Right cardiac atrium (tissue), 5 donors: Measurements from ENCODE around the gene CMTM4. TPM values are rescaled to one million over a fixed set of nuclear protein-coding genes. Genes with fewer than 3 reads are reported as not detected.

Experiments
- ATAC-seq, 2 donors: fragments of 200-7000 bp; cut with Tn5 transposase; one replicate each; pipeline versions ENCODE4 v1.8.0 to v1.9.1; 2020; ENCODE audit warnings: moderate library complexity in 2 of 2, mild to moderate bottlenecking in 1 of 2
- DNase-seq, 3 donors: peaks; one replicate each; pipeline ENCODE4 v3.0.0-alpha.2; 2020
- H3K27ac ChIP-seq: one replicate; pipeline ENCODE4 v1.5.1; 2013; ENCODE audit warnings: mild to moderate bottlenecking, low read length, control low read depth, moderate library complexity
- H3K27me3 ChIP-seq: one replicate; pipeline ENCODE4 v1.6.1; 2013; ENCODE audit not compliant: control insufficient read depth, insufficient read depth
- H3K4me1 ChIP-seq: one replicate; pipeline ENCODE4 v1.6.1; 2013; ENCODE audit warnings: low read length; ENCODE audit not compliant: control insufficient read depth, insufficient read depth
- H3K4me3 ChIP-seq: one replicate; pipeline ENCODE4 v1.5.1; 2013; ENCODE audit warnings: low read length, control low read depth
- H3K9me3 ChIP-seq: one replicate; pipeline ENCODE4 v1.6.1; 2013; ENCODE audit warnings: low read length; ENCODE audit not compliant: control insufficient read depth
- WGBS: extraction: QIAGEN DNeasy Blood & Tissue Kit; methylation state at CpG from one replicate; pipeline ENCODE4 v1.1.7; 2013; 5-methylcytosine and 5-hydroxymethylcytosine counted together
- intact Hi-C, 4 donors: fragments of 100-400 bp; cut with DNase I; formaldehyde crosslinking; loops; one replicate each; pipeline versions ENCODE4 v1.11.0 to v1.14.0; 2022 to 2023
- polyA plus RNA-seq: library from polyadenylated mRNA; stranded (reverse); fragments of 200-250 nt; gene quantifications from one replicate; pipeline ENCODE4 v1.2.3, GENCODE V29; 2013
- total RNA-seq, 4 donors: library from RNA; stranded (reverse); fragmentation: NEBNext Ultra II Directional; extraction: Animal tissue kit (Norgen Biotek cat#: 25700); gene quantifications; one replicate each; pipeline ENCODE4 v1.2.1, GENCODE V29; 2021
- donor health status: healthy with polysubstance abuse.
- donor health status: DM: no; HTN: yes; CAD: no.
- donor health status: DM: no; HTN: no; CAD: no.
- donor health status: DM: no; HTN: yes; CAD: no; lungs with severe emphysema.
- donor health status: DM: yes; HTN: yes; CAD: no.

CMTM4 gene
- total and polyA plus RNA-seq, 5 donors, result 7.9 to 15.9 (median 13.5) TPM

GRCh38 chr16:66622863-66623262 is 73.7 kb downstream of the CMTM4 start:
- peaks cover 2% of the 10 kb centered on the region for H3K4me1 ChIP-seq
- H3K27ac ChIP-seq, result no peak overlapping the region
- no peak overlapping the region for H3K4me3 ChIP-seq
- no peak for DNase-seq
- no peaks in the 10 kb centered on the region for H3K27me3 ChIP-seq
- 65% methylated on average over 3 of the region's 3 CpGs for WGBS
- intact Hi-C loops, result no loop called here
- ATAC-seq, result no peak
- no peaks in the 10 kb centered on the region for H3K9me3 ChIP-seq

- DNase-seq (no peak), ATAC-seq (no peak)
- peaks cover 2% of the 10 kb centered on the region for H3K4me1 ChIP-seq
- no peaks in the 10 kb centered on the region for H3K9me3 ChIP-seq
- H3K4me3 ChIP-seq, result no peak overlapping the region
- no peaks in the 10 kb centered on the region for H3K27me3 ChIP-seq
- intact Hi-C loops, result no loop called here
- H3K27ac ChIP-seq, result no peak overlapping the region
- WGBS, result 95% methylated on average over 14 of the region's 14 CpGs
These were observed 74.6 kb downstream of the CMTM4 start for GRCh38 chr16:66621973-66622372.

GRCh38 chr16:66620429-66620795 is 76.1 kb downstream of the CMTM4 start:
- ATAC-seq, result no peak
- peaks cover 2% of the 10 kb centered on the region for H3K4me1 ChIP-seq
- H3K4me3 ChIP-seq, result no peak overlapping the region
- no peaks in the 10 kb centered on the region for H3K9me3 ChIP-seq
- DNase-seq, result no peak
- H3K27ac ChIP-seq, result no peak overlapping the region
- intact Hi-C loops, result no loop called here
- no peaks in the 10 kb centered on the region for H3K27me3 ChIP-seq
- 81% methylated on average over 8 of the region's 8 CpGs for WGBS

GRCh38 chr16:66619534-66620428 is 76.8 kb downstream of the CMTM4 start:
- DNase-seq, result no peak
- Histone ChIP-seq H3K9me3 (no peaks in the 10 kb centered on the region), H3K4me1 (peaks cover 2% of the 10 kb centered on the region), H3K27me3 (no peaks in the 10 kb centered on the region), H3K4me3 (no peak overlapping the region), H3K27ac (no peak overlapping the region)
- intact Hi-C loops, result no loop called here
- 61% methylated on average over 12 of the region's 12 CpGs for WGBS
- ATAC-seq, result peak in 1 of 2 donors; percentile 6

- 64% methylated on average over 10 of the region's 10 CpGs for WGBS
- H3K9me3 ChIP-seq, result no peaks in the 10 kb centered on the region
- peak in 1 of 3 donors; percentile 39 for DNase-seq
- intact Hi-C loops, result no loop called here
- H3K4me1 ChIP-seq, result peaks cover 2% of the 10 kb centered on the region
- no peaks in the 10 kb centered on the region for H3K27me3 ChIP-seq
- peak; percentile 33 to 66 for ATAC-seq
- H3K27ac ChIP-seq, result no peak overlapping the region
- no peak overlapping the region for H3K4me3 ChIP-seq
These were observed 77.8 kb downstream of the CMTM4 start for GRCh38 chr16:66618588-66619375.

- H3K4me1 ChIP-seq, result peaks cover 2% of the 10 kb centered on the region
- no peak overlapping the region for H3K27ac ChIP-seq
- DNase-seq (no peak), ATAC-seq (peak in 1 of 2 donors; percentile 7)
- 60% methylated on average over 7 of the region's 7 CpGs for WGBS
- no peaks in the 10 kb centered on the region for H3K27me3 ChIP-seq
- H3K4me3 ChIP-seq, result no peak overlapping the region
- H3K9me3 ChIP-seq, result no peaks in the 10 kb centered on the region
- intact Hi-C loops, result no loop called here
These were observed 78.8 kb downstream of the CMTM4 start for GRCh38 chr16:66617728-66618127.

GRCh38 chr16:66617010-66617434 is 79.5 kb downstream of the CMTM4 start:
- 83% methylated on average over 2 of the region's 2 CpGs for WGBS
- intact Hi-C loops, result no loop called here
- no peak overlapping the region for H3K4me3 ChIP-seq
- DNase-seq (no peak), ATAC-seq (no peak)
- no peaks in the 10 kb centered on the region for H3K9me3 ChIP-seq
- peaks cover 2% of the 10 kb centered on the region for H3K4me1 ChIP-seq
- H3K27ac ChIP-seq, result no peak overlapping the region
- no peaks in the 10 kb centered on the region for H3K27me3 ChIP-seq

- 66% methylated on average over 9 of the region's 9 CpGs for WGBS
- no peaks in the 10 kb centered on the region for H3K27me3 ChIP-seq
- DNase-seq (no peak), ATAC-seq (no peak)
- no peaks in the 10 kb centered on the region for H3K9me3 ChIP-seq
- peaks cover 2% of the 10 kb centered on the region for H3K4me1 ChIP-seq
- intact Hi-C loops, result no loop called here
- no peak overlapping the region for H3K27ac ChIP-seq
- H3K4me3 ChIP-seq, result no peak overlapping the region
These were observed 80.0 kb downstream of the CMTM4 start for GRCh38 chr16:66616592-66616991.

- Histone ChIP-seq H3K4me1 (peaks cover 2% of the 10 kb centered on the region), H3K27me3 (no peaks in the 10 kb centered on the region), H3K4me3 (no peak overlapping the region), H3K9me3 (no peaks in the 10 kb centered on the region), H3K27ac (no peak overlapping the region)
- no peak for DNase-seq
- 92% methylated on average over 4 of the region's 4 CpGs for WGBS
- intact Hi-C loops, result no loop called here
- ATAC-seq, result no peak
These were observed 80.4 kb downstream of the CMTM4 start for GRCh38 chr16:66616169-66616568.

- H3K4me3 ChIP-seq, result no peak overlapping the region
- no peaks in the 10 kb centered on the region for H3K9me3 ChIP-seq
- DNase-seq (no peak), ATAC-seq (no peak)
- intact Hi-C loops, result no loop called here
- H3K4me1 ChIP-seq, result peaks cover 2% of the 10 kb centered on the region
- WGBS, result 80% methylated on average over 12 of the region's 12 CpGs
- no peaks in the 10 kb centered on the region for H3K27me3 ChIP-seq
- no peak overlapping the region for H3K27ac ChIP-seq
These were observed 82.3 kb downstream of the CMTM4 start for GRCh38 chr16:66614161-66614802.

GRCh38 chr16:66612422-66612821 is 84.1 kb downstream of the CMTM4 start:
- Histone ChIP-seq H3K4me1 (no peaks in the 10 kb centered on the region), H3K27ac (no peak overlapping the region), H3K9me3 (no peaks in the 10 kb centered on the region), H3K27me3 (no peaks in the 10 kb centered on the region), H3K4me3 (no peak overlapping the region)
- no peak for ATAC-seq
- intact Hi-C loops, result no loop called here
- DNase-seq, result no peak
- WGBS, result 84% methylated on average over 14 of the region's 14 CpGs
